Measurements from ENCODE around the gene PPFIA1.

PPFIA1 gene

DNA sequence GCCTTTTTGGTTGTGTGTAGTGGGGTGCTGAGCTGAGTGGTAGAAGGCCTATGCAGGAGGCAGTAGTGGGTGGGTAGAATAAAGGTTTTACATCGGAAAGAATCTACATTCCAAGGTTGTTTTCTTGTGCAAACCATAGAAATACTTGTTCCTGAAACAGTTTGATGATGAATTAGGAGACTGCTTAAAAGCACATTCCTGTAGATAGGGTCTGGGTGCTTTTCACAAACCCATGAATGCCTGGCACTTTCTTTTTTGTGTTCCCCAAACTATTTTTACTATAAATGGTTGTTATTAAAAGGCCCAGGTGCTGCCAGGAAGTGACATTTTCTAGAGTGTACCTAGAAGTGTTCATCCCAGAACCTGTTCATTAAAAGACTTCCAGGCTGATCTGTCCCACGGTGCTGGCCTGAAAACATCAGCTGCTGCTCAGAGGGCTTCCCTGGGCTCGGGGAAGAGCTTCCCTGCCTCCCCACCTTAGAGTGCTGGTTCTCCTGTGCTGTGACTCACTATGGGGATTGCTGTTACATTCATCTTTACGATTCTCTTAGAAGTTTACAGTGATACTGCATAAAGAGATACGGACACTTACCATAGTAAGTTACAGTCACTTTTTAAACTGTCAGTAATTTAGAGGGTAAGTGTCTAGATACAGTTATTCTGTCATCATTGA, 27.9 kb downstream of the PPFIA1 start:
- DNase-seq = no peak

DNA sequence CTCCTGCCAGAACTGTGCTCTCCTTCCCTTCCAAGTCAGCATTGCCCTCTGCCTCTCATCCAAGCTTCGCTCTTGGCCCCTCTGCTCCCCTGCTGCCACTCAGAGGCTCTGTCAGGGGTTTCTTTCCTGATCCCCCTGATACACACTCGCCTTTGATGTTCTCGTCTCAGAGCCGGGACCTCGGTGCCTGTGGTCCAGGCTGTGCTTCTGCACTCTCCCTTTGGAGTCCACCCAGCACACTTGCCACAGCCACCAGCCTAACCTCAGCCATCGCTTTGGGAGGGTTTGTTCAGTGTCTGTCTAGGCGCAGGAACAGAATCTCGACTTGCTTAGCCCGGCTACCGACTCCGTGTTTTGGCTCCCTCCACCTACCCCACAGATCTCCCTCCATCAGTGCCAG, 29.1 kb downstream of the PPFIA1 start:
- DNase-seq = no peak

DNA sequence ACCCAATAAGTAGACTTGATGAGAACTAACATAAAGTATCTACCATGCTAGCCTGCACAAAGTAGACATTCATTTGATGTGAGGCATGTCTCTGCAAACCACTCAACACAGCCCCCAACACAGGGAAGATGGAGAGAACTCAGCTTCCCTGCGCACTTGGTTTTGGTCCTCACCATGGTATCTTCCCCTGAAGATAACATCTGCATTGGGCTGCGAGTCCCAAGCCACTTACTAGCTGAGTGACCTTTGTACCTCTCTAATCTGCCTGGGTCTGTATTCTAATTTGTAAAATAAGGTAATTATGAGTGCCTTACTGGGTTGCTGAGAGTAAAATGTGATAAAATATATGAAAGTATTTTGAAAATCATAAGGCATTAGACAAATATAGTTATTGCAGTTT, 30.7 kb downstream of the PPFIA1 start:
- DNase-seq = no peak

DNA sequence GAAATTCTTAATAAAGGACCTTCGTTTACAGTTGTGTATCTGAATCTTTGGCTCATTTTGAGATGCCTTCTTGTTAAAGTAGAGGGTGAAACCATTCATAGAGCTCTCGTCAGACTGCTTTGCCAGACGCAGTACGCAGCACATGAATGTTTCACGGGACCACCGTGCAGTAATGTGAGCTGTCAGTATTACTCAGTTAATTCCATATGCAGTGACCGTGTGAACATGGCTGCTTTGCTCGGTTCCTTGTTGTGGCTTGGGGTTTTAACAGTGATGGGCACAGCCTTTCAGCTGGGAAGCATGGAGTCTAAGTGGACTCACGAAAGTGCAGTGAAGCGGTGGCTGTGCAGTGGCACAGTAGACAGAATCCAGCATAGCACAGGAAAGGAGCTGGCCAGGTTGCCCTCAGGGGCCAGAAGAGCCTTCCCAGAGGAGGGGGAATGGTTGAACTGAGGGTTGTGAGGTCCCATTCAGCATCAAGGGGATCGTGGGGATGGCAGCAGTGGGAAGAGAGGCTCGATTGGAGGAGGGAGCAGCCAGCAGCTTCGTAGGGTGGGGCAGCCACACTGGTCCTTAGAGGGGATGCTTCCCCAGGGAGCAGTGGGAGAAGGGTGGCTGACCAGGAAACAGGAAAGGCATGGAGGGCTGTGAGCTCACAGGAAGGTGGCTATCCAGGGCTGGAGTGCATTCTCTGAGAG, 31.4 kb downstream of the PPFIA1 start:
- no peak for DNase-seq

DNA sequence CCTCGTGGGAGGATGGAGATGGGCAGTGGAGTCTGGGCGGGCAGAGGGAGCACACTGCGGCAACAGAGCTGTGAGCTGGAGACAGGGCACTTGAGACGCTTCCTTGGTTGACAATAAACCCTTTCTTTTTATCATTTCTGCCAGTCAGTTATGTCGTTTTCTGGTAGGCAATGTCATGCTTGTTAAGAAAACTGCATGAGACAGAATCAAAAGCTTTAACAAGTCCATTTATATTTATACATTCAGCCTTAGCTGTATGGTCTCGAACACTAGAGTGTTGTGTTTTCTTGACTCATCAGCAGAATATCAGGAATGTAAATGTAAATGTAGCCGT, 31.9 kb downstream of the PPFIA1 start:
- no peak for DNase-seq

DNA sequence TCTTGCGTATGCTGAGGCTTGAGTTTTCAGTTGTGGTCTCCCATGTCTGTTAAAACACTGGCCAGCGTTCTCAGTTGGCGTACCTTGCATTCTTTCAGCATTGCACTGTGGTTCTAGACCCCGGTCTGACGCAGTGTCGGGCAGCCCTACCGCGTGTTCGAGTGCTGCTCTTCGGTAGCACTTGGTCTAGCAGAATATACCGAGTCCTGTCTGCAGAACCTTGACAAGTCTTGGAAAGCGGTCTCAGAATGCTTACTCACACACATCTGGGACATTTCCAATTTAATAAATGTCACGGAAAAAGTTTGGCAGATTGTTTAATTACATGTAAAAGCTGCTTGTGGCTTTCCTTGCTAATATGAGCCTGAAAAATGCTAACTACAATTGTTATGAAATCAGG, 32.6 kb downstream of the PPFIA1 start:
- DNase-seq = no peak

DNA sequence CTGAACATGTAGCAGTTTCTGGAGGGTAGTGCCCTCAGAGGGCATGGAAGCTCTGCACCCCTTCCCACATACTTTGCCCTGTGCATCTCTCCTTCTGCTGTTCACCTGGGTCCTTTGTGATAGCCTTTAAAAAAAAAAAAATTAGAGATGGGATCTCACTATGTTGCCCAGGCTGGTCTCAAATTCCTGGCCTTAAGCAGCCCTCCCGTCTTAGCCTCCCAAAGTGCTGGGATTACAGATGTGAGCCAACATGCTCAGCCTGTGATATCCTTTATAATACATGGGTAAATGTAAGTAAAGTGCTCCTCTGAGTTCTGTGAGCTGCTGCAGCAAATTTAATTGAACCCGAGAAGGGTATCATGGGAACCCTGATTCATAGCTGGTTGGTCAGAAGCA, 33.7 kb downstream of the PPFIA1 start:
- DNase-seq = no peak

DNA sequence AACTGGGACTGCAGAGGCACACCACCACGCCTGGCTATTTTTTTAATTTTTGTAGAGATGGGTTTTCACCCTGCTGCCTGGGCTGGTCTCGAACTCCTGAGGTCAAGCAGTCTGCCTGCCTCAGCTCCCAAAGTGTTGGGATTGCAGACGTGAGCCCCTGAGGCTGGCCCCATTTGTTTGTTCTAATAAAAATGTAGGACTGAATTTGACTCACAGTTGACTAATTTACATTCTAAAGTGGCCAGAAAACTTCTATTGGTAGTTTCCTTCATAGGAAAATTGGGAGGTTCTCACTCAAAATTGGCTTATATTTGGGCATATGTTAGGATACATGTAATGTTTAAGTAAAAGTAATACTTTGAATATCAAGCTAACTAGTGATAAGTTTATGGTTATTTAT, 35.0 kb downstream of the PPFIA1 start:
- DNase-seq = no peak

DNA sequence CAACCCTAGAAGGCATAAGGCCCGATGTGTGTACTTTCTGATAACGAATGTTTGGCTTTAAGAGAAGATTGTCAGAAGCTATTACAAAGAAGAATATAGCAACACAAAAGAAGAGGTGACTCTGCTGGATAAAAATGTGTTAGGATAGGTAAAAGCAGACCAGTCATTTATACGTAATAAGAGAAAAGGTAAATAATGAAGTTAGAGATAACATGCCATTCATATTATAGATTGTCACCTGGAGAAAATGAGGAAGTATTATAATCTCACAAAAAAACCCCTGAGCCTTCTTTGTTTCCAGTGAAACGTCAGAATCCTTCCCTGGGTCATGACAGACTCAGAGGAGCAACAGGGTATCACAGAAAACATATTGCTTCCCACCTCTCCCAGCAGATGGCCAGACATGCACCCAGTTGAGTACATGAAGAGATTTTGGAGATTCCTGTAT, 36.1 kb downstream of the PPFIA1 start:
- peak in 1 of 4 experiments; percentile 14 for DNase-seq

DNA sequence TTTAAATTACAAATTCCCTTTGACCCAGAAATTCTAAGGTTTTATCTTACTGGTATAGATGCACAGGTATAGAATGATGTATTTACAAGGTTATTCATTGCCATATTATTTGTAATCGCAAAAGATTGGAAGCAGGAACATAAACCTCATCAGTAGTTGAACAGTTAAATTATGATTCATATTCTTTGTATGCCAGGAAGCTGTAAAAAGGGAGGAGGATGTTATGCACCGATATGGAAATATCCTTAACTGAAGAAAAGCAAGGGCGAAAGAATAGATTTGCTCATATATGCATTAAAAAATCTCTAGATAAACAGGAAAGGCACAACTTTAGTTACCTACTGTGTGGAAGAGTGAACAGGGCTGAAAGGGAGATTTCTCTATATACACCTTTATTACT, 36.7 kb downstream of the PPFIA1 start:
- no peak for DNase-seq

DNA sequence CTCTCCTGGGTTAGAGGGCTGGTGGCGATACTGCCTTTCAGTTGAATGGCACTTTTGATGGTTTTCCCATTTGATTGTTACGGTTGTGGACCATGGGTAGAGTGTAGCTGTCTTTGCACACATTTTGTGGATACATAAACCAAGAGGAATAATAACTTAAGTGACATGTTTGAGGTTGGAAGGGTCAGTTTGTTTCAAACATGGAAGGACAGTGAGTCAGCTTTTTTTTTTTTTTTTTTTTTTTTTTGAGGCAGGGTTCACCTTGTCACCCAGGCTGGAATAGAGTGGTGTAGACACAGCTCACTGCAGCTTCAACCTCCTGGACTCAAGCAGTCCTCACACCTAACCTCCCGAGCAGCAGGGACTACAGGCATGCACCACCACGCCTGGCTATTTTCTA, 41.1 kb downstream of the PPFIA1 start:
- no peak for DNase-seq

DNA sequence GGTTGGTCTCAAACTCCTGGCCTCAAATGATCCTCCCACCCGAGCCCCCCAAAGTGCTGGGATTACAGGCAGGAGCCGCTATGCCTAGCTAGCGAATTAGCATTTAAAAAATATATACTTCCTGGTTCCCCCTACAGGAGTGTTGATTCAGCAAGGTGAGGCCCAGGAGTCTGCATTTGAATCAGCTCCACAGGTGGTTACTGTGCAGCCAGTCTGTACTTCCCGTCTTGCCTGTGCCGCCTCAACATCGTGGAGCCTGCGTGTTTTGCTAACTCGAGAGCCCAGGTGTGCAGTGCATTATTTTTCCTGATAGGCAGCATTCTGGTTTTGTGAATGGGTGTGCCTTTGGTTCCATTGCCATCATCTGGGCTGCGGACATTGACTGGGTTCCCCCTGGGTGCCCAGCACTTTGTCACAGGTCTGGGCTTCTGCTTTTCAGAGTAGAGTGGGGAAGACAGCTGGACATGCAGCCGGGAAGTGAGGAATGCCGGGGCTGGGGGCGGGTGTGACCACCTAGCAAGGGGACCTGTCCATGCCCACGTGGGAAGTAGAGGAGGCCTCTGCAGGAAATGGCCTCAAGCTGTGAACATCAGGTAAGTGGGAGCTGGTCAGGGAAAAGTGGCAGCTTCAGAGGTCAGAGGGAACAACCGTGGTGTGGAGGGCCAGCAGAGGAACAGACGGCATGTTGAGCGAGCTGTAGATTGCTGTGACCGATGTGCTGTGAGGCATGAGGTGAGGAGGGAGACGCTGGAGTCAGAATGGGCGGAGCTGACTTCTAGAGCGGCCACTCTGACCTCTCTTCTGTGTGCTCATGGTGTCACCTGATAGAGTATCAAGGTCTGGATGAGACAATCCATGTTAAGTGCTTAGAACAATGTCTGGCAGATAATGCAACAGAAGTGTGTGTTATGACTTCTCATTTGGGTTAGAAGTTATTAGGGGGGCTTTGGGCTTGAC, 42.2 kb downstream of the PPFIA1 start:
- peak in 3 of 4 experiments; percentile 36 to 43 (median 42) for DNase-seq

DNA sequence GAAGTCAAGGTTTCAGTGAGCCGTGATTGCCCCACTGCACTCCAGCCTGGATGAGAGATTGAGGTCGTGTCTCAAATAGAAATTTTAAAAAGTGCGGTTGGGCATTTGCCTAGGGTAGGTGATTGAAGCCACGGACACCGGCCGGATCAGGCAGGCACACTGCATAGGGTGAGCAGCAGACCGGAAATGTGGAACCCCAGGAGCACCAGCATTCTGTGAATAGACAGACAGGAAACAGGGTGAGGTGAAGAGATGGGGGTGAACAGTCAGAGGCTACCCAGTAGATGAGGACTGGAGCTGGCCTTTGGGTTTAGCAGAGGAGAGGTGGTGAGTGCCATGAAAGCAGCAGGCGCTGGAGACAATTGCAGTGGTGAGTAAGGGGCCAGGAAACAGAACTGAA, 43.5 kb downstream of the PPFIA1 start:
- DNase-seq = peak in 3 of 4 experiments; percentile 14 to 29 (median 28)

DNA sequence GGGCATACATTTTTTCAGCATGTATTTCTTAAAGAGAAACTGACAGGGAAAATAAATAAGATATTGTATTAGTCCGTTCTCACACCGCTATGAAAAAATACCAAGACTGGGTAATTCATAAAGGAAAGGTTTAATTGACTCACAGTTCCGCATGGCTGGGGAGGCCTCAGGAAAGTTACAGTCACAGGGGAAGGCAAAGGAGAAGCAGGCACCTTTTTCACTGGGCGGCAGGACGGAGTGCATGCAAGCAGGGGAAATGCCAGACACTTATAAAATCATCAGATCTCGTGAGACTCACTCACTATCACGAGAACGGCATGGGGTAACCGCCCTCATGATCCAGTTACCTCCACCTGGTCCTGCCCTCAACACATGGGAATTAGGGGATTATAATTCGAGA, 44.2 kb downstream of the PPFIA1 start:
- DNase-seq = peak; percentile 83 to 88 (median 84)

DNA sequence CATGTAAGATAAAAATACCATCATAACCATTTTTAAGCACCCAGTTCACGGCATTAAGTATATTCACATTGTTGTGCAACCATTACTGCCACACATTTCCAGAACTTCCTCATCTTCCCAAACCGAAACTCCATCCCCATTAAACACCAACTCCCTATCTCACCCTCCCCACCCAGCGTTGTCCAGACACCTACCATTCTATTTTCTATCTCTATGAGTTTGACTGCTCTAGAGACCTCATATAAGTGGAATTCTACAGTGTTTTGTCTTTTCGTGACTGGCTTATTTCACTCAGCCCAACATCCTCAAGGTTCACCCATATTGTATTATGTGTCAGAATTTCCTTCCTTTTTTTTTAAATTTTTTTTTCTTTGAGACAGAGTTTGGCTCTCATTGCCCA, 45.2 kb downstream of the PPFIA1 start:
- peak; percentile 63 to 91 (median 78) for DNase-seq

DNA sequence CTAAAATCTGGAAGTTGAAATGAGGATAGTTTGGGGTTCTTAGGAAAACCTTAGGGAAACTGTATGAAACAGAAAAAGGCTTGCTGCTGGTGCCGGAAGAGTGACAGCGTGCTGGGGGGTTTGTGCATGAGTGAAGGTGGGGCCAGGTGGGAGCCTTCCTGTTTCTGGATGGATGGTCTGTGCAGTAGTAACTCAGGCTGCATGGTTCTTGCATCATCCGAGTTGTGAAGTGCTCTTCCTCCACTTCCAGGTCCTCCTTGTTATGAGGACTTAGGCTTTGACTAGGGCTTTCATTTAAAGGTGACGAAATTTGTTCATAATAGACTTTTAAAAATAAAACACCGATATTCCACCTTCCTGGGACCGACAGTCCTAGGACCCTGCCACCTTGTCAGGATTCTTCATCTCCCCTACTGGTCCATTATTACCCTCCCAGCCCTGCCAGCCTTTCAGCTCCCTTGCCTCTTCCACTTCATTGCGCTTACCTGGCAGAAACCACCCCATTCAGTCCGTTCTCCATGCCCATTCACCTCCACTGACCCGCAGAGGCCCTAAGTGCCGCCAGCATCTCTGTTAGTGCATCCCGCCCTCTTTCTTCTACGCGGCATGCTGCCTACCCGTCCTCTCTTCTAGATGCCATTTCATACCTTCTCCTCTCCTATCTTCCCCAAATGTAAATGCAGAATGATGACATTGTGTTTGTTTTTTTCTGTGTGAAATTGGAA, 47.3 kb downstream of the PPFIA1 start:
- peak in 3 of 4 experiments; percentile 44 to 58 (median 46) for DNase-seq

DNA sequence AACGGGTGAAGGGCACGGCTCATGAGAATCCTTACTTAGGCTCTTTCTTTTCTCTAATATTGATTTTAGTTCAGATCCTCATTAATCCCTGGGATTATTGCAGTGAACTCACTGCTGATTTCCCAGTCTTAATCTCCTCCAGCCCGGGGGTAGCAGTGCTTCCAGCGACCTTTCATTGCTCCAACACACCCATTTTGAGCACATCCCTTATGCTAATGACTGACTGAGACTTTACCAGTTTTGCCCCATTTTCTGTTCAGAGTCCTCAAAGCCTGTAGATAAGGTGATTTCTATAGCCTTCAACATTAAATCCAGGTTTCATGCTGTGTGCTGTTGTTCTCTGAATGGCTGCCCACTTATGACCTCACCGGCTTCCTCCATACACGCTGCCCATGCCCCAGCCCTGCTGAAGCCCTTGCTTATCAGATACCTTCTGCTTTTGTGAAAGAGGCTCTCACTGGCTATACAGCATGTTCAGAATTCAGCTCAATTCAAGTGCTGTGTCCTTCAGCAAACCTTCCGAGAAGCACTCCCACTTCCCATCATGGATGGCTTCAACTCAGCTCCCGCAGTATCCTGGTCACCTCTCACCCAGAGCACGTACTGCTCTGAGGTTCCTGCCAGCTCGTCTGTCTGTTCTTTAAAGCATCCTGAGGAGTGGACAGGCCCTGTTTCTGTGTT, 49.0 kb downstream of the PPFIA1 start:
- DNase-seq = peak; percentile 24 to 70 (median 50)

DNA sequence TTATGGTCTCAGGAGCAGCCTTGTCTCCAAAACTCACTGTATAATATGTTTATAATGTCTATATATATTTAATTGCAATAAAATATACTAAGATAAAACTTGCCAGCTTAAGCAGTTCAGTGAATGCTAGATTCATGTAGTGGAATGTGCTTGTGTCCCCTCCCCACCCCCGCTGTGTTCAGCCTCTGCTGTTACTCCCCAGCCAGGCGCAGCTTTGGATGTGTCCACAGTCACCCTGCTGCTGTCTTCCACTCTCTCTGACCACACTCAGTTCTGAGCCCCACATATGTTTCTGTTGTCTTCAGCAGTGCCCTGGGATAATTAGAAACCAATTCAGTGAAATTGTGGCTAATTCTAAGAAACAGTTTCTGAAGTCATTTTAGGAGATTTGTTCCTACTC, 52.2 kb downstream of the PPFIA1 start:
- no peak for DNase-seq

DNA sequence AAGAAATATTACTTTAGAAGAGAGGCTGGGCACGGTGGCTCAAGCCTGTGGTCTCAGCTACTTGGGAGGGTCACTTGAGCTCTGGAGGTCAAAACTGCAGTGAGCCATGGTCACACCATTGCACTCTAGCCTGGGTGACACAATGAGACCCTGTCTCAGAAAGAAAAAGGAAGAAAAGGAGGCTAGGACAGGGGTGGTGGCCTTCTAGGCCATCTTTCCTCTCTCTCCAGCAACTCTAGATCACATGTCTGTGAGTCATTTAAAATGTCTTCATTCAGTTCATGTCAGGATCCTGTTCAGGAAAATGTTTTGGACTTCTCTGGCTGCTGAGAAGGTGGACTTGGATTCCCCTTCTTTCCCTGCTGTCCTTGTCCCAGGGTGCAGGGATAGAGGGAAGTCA, 53.3 kb downstream of the PPFIA1 start:
- peak; percentile 66 to 88 (median 84) for DNase-seq

DNA sequence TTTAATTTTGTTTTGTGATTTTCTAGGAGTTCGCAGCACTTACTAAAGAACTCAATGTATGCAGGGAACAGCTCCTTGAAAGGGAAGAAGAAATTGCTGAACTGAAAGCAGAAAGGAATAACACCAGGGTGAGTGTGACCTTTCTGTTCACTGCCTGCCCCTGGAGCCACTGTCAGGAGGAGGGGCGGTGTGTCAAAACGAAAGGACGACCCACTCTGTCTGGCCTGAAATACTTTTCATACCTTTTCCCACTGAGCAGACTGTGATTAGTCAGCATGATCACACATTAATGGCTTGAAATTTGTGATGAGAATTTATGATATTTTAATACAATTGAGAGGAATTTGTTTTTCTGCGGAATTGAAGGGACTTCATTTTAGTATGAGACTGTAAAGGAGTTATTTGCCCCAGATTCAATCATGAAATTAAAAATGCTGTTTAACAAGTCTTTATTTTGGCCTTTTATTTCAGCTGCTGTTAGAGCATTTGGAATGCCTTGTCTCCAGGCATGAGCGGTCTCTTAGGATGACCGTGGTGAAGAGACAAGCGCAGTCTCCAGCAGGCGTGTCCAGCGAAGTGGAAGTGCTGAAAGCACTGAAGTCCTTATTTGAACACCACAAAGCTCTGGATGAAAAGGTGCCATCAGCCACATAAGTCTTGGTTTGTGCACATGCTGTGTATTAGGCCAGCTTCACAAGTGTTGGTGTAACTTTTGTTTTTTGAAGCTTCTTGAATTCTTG, 54.1 kb downstream of the PPFIA1 start:
- peak; percentile 41 to 76 (median 68) for DNase-seq

DNA sequence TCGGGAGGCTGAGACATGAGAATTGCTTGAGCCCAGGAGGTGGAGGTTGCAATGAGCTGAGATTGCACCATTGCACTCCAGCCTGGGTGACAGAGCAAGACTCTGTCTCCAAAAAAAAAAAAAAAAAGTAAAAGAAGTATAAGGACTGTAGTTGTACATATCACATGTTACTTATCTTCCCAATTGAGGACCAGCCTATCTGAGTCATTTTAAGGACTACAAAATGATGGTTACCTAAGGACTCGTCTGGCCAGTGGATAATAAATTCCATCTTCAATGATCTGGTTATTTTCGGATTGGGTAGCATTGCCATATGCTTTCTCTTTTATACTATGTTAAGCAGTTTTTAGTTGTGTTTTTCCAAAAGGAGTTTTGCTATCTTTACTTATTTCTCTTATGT, 55.3 kb downstream of the PPFIA1 start:
- DNase-seq = peak in 2 of 4 experiments; percentile 53 to 59

All from suppressor macrophage (primary cell).